ENCODE data around the gene UGT1A8. TPM values are rescaled to one million over a fixed set of nuclear protein-coding genes. Genes with fewer than 3 reads are reported as not detected.

The UGT1A8 gene
- total and polyA plus RNA-seq, 9 donors, result not detected

DNA sequence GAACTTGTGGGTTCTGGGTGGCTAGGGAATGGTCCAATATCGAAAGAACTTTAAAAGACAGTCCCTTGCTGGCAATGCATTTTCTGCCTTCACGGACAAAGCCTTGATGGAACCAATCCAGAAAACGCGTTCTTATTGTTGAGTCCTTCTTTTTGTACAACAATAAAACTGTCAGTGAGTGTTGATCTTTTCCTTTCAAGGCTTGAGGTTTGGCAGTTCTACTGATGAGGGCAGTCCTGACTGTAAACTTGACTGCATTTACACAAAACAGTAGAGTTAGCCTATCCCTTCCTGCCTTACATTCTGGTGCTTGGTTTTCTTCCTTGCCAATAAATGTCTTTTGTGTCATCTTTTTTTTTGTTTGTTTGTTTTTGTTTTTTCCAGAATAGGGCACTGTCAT, 61.8 kb downstream of the UGT1A8 start:
- 65 to 70% (median 70%) methylated on average over 4 of the region's 4 CpGs for WGBS, 3 donors

DNA sequence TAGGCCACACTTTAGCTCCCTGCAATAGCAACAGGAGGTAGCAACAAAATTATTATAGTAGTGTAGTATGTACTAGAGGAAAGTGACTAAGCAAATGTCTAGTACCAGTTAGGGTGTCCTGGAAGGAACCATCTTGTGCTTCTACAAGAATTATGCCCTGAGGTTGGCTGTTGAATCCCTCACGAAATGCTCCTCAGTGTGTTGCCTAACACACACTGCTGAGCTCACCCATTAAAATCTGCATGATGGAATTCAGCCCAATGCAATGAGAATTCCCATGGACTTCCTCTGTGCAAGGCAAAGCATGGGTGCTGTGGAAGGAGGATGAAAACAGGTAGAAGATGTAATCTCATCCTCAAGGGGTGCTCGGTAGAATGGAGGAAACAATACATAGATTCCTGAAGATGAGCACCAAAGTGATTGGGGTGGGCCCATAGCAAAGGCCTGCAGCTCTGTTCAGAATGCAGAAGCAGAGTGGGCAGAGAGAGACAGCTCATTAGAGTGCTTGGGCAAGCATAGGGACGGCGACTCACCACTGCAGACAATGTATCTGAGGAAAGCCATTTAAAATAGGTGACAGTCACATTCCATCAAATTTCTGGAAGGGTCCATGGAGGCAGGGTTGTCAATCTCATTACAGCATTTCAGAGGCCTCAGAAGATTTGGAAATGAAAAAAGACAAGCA, 63.1 kb downstream of the UGT1A8 start:
- H3K9me3 ChIP-seq, result no peaks in the 10 kb centered on the region
- no peak overlapping the region for H3K27ac ChIP-seq
- intact Hi-C loops (cut with DNase I), result no loop called here
- DNase-seq, result no peak
- no peaks in the 10 kb centered on the region for H3K4me1 ChIP-seq (ENCODE audit: insufficient read depth)
- H3K27me3 ChIP-seq, result no peaks in the 10 kb centered on the region
- H3K4me3 ChIP-seq, result no peak overlapping the region
- no peaks in the 10 kb centered on the region for H3K36me3 ChIP-seq
- TF ChIP-seq EP300 (IDR thresholded peaks at IDR 0.05) (no peak), POLR2A (IDR thresholded peaks at IDR 0.05) (no peak)
- TF ChIP-seq, protein P1, sequence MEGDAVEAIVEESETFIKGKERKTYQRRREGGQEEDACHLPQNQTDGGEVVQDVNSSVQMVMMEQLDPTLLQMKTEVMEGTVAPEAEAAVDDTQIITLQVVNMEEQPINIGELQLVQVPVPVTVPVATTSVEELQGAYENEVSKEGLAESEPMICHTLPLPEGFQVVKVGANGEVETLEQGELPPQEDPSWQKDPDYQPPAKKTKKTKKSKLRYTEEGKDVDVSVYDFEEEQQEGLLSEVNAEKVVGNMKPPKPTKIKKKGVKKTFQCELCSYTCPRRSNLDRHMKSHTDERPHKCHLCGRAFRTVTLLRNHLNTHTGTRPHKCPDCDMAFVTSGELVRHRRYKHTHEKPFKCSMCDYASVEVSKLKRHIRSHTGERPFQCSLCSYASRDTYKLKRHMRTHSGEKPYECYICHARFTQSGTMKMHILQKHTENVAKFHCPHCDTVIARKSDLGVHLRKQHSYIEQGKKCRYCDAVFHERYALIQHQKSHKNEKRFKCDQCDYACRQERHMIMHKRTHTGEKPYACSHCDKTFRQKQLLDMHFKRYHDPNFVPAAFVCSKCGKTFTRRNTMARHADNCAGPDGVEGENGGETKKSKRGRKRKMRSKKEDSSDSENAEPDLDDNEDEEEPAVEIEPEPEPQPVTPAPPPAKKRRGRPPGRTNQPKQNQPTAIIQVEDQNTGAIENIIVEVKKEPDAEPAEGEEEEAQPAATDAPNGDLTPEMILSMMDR (IDR thresholded peaks at IDR 0.05), result no peak
- 81 to 87% (median 86%) methylated on average over 4 of the region's 4 CpGs for WGBS, 3 donors

More for the DNA sequence above, 61.8 kb downstream of the UGT1A8 start:
- Histone ChIP-seq H3K9me3 (no peaks in the 10 kb centered on the region), H3K4me3 (no peak overlapping the region), H3K4me1 (ENCODE audit: insufficient read depth) (no peaks in the 10 kb centered on the region), H3K27ac (no peak overlapping the region), H3K36me3 (no peaks in the 10 kb centered on the region), H3K27me3 (no peaks in the 10 kb centered on the region)
- intact Hi-C loops (cut with DNase I), result no loop called here
- no peak for DNase-seq
- TF ChIP-seq EP300 (IDR thresholded peaks at IDR 0.05) (no peak), POLR2A (IDR thresholded peaks at IDR 0.05) (no peak)
- TF ChIP-seq, protein P1 (IDR thresholded peaks at IDR 0.05), result no peak

DNA sequence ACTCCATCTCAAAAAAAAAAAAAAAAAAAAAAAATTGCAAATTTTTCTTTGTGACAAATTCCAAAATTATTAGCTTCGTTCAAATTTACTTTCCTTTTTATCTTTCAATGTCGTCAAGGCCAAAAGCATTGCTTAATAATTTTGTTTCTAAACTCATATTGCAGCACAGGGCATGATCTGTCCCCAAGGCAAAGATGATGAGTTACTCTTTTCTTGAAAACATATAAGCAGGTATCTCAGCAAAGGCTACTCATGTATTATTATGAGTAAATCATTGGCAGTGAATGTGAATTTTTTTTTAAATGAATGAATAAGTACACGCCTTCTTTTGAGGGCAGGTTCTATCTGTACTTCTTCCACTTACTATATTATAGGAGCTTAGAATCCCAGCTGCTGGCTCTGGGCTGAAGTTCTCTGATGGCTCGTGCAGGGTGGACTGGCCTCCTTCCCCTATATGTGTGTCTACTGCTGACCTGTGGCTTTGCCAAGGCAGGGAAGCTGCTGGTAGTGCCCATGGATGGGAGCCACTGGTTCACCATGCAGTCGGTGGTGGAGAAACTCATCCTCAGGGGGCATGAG, 64.2 kb downstream of the UGT1A8 start, which contains the start of gene UGT1A7:
UGT1A7 (plus strand) TSS at position 381 of the 579 bp plus-strand sequence; CDS start at position 418, 37 bp downstream.
- no peaks in the 10 kb centered on the region for H3K9me3 ChIP-seq
- intact Hi-C loops (cut with DNase I), result no loop called here
- WGBS, 3 donors, result 68 to 74% (median 73%) methylated on average over 5 of the region's 5 CpGs
- no peak within 1 kb of the TSS for H3K4me3 ChIP-seq
- no peaks in the 10 kb centered on the region for H3K4me1 ChIP-seq (ENCODE audit: insufficient read depth)
- H3K27ac ChIP-seq, result no peak within 1 kb of the TSS
- H3K27me3 ChIP-seq, result no peaks in the 10 kb centered on the region
- TF ChIP-seq EP300 (IDR thresholded peaks at IDR 0.05) (no peak), POLR2A (IDR thresholded peaks at IDR 0.05) (no peak)
- TF ChIP-seq, protein P1 (IDR thresholded peaks at IDR 0.05), result no peak
- H3K36me3 ChIP-seq, result no peaks in the 10 kb centered on the region
- no peak for DNase-seq

DNA sequence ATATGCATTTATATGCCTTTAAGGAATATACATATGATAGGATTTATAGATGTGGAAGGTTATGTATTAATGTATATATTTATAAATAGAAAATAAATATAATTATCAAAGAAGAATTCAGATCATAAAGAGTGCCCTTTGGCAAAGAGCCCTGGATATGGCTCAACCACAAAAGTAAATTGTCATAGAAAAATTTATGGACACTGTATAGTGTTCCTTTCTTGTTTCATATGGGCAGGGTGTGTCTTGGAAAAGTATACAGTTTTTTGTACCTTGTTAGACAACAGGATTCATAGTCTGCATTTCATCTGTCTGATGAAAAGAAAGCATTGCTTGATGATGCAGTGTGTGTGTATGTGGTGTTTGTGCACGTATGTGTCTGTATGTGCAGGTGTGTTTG, 67.2 kb downstream of the UGT1A8 start:
- Histone ChIP-seq H3K4me3 (no peak overlapping the region), H3K36me3 (no peaks in the 10 kb centered on the region), H3K9me3 (no peaks in the 10 kb centered on the region), H3K4me1 (ENCODE audit: insufficient read depth) (no peaks in the 10 kb centered on the region), H3K27me3 (no peaks in the 10 kb centered on the region), H3K27ac (no peak overlapping the region)
- WGBS, 3 donors, result 73 to 86% (median 78%) methylated on average over 1 of the region's 1 CpG
- intact Hi-C loops (cut with DNase I), result no loop called here
- TF ChIP-seq, protein P1 (IDR thresholded peaks at IDR 0.05), result no peak
- TF ChIP-seq POLR2A (IDR thresholded peaks at IDR 0.05) (no peak), EP300 (IDR thresholded peaks at IDR 0.05) (no peak)
- no peak for DNase-seq

Data from ovary (tissue), 9 donors.